Activated T-helper 1 cell treated with anti-CD3 and anti-CD28 coated beads, Interleukin-12 subunit alpha, Interleukin-12 subunit beta, Interleukin-2, Interleukin-4 antibody, amounts not matched to agents 30 ng/mL and 10 ng/mL and 1 ng/mL, durations not matched to agents 14 hours and 24 hours and 36 hours (primary cell): ENCODE measurements around the gene SDCCAG8. TPM values are rescaled to one million over a fixed set of nuclear protein-coding genes. Genes with fewer than 3 reads are reported as not detected.

Experiments used
- DNase-seq: peaks from one replicate; pipeline ENCODE4 v3.0.0; 2021; ENCODE audit warnings: low spot score
- H3K27ac Mint-ChIP-seq: one replicate; pipeline ENCODE4 v1.8.0; 2021; ENCODE audit warnings: mild to moderate bottlenecking, mixed read lengths
- H3K27me3 Mint-ChIP-seq: one replicate; pipeline ENCODE4 v1.8.0; 2022; ENCODE audit warnings: mild to moderate bottlenecking, moderate library complexity, mixed read lengths; ENCODE audit not compliant: insufficient read depth
- H3K36me3 Mint-ChIP-seq: one replicate; pipeline ENCODE4 v1.8.0; 2021; ENCODE audit warnings: low read depth, mixed read lengths
- H3K4me1 Mint-ChIP-seq: one replicate; pipeline ENCODE4 v1.8.0; 2021; ENCODE audit warnings: low read depth, mixed read lengths
- H3K4me3 Mint-ChIP-seq: one replicate; pipeline ENCODE4 v1.8.0; 2021; ENCODE audit warnings: mild to moderate bottlenecking, moderate library complexity, mixed read lengths
- H3K9me3 Mint-ChIP-seq: one replicate; pipeline ENCODE4 v1.8.0; 2021; ENCODE audit warnings: mixed read lengths
- intact Hi-C: fragments of 100-400 bp; cut with micrococcal nuclease; formaldehyde crosslinking; loops from one replicate; pipeline ENCODE4 v1.15.1; 2024
- total RNA-seq: library from RNA; stranded (reverse); gene quantifications from 2 replicates; pipeline ENCODE4 v1.2.3, GENCODE V29; 2022

The SDCCAG8 gene
- total RNA-seq, 1 donor from 2014 or later, result 17.6 TPM

DNA sequence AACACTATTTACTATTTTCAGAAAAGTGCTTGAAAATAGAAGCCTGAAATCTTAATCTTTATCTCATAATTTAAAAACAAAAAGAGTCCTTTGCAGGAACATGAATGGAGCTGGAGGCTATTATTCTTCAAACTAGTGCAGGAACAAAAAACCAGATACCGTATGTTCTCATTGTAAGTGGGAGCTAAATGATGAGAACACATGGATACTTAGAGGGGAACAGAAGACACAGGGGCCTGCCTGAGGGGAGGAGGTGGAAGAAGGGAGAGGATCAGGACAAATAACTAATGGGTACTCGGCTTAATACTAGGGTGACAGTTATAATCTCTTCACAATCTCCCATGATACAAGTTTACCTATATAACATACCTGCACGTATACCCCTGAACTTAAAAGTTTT, 176.3 kb downstream of the SDCCAG8 start:
- Mint-ChIP-seq H3K27me3 (no peaks in the 10 kb centered on the region), H3K27ac (no peak overlapping the region), H3K36me3 (peaks cover 7% of the 10 kb centered on the region), H3K9me3 (no peaks in the 10 kb centered on the region), H3K4me3 (no peak overlapping the region), H3K4me1 (no peaks in the 10 kb centered on the region)
- DNase-seq, result no peak
- intact Hi-C loops, result no loop called here

DNA sequence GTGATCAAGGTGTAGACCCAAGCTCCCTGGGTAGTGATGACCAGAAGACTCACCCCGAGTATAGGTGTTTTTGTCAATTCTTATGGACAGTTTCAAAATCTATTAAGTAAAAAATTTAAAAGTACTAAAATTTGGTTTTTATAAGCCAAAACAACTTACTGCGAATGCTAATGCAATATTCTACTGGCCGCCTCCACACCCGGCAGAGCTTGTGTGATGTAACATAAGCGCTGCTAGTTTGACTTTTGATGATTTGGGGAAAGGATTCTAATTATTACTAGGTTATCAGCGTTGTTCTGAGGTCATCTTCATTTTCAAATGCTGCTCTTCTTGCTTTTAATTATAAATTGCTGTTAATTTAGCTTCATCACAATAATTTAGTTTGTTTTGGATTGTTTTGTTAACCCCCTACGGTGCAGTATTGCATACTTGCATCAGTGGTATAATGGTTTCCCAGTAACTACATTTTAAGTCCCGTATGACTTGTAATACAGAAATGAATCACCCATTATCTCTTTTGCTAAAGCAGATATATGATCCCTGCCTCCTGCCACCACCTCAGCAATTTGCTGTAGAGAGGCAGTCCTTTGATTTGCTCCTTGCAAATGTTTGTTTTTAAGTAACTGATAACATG, 178.0 kb downstream of the SDCCAG8 start:
- H3K9me3 Mint-ChIP-seq, result no peaks in the 10 kb centered on the region
- H3K4me1 Mint-ChIP-seq, result no peaks in the 10 kb centered on the region
- H3K27me3 Mint-ChIP-seq, result no peaks in the 10 kb centered on the region
- no peak overlapping the region for H3K4me3 Mint-ChIP-seq
- no peak for DNase-seq
- H3K27ac Mint-ChIP-seq, result no peak overlapping the region
- peaks cover 4% of the 10 kb centered on the region for H3K36me3 Mint-ChIP-seq
- intact Hi-C loops, result no loop called here

DNA sequence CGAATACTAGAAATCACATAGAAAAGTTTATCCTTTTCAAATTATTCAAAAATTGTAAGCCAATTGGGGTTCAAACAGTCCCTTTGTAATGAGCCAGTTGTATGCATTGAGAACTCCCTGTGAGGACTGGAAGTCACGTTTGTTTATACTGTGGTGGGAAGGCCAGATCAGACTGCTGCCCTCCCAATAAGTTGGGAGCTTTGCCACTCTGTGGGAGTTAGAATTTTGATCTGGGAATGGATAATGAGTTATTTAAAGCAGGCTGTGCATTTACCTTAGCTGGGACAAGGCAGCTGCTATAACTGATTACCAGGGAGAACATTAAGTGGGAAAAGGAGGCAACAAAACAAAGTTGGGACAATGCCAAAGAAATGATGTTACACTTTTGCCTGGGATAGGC, 178.8 kb downstream of the SDCCAG8 start:
- intact Hi-C loops, result no loop called here
- Mint-ChIP-seq H3K4me1 (no peaks in the 10 kb centered on the region), H3K9me3 (no peaks in the 10 kb centered on the region)

DNA sequence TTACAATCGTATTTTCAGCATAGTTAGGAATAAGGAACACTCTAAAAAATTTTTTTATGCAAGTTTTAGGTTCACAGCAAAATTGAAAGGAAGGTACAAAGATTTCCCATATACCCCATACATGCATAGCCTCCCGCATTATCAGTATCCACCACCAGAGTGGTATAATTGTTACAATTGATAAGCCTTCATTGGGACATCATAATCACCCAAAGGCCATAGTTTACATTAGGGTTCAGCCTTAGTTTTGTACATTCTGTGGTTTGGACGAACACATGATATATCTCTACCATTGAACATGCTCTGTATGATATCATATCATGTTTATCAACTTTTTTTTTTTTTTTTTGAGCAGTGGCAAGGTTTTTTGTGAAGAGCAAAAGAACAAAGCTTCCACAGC, 180.0 kb downstream of the SDCCAG8 start:
- H3K36me3 Mint-ChIP-seq, result peaks cover 2% of the 10 kb centered on the region
- no peaks in the 10 kb centered on the region for H3K4me1 Mint-ChIP-seq
- no peaks in the 10 kb centered on the region for H3K9me3 Mint-ChIP-seq
- no peak overlapping the region for H3K4me3 Mint-ChIP-seq
- no peak overlapping the region for H3K27ac Mint-ChIP-seq
- no peak for DNase-seq
- no peaks in the 10 kb centered on the region for H3K27me3 Mint-ChIP-seq
- intact Hi-C loops, result no loop called here

More for the DNA sequence above, 178.8 kb downstream of the SDCCAG8 start:
- peaks cover 3% of the 10 kb centered on the region for H3K36me3 Mint-ChIP-seq
- no peak overlapping the region for H3K4me3 Mint-ChIP-seq
- H3K27ac Mint-ChIP-seq, result no peak overlapping the region
- DNase-seq, result no peak
- no peaks in the 10 kb centered on the region for H3K27me3 Mint-ChIP-seq

DNA sequence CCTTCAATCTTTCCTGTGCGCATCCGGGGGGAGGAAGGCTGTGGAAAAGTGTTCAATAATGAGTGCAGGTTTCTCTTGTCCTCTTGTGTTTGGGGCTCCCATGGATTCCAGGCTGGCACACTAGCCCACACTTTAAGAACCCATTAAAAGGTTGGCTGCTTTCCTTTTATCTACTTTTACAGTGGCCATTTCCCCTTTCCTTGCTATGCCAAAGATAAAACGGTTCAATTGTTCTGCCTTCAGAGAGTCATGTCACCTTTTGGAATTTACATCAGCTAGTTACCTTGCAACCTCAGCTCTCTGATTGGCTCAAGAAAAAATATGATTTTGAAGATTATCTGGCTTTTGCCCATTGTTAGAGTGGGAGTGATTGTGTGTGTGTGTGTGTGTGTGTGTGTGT, 182.3 kb downstream of the SDCCAG8 start:
- no peak for DNase-seq
- Mint-ChIP-seq H3K36me3 (peaks cover 2% of the 10 kb centered on the region), H3K4me3 (no peak overlapping the region), H3K9me3 (no peaks in the 10 kb centered on the region), H3K27ac (no peak overlapping the region), H3K4me1 (peaks cover 15% of the 10 kb centered on the region), H3K27me3 (no peaks in the 10 kb centered on the region)
- intact Hi-C loops, result no loop called here

DNA sequence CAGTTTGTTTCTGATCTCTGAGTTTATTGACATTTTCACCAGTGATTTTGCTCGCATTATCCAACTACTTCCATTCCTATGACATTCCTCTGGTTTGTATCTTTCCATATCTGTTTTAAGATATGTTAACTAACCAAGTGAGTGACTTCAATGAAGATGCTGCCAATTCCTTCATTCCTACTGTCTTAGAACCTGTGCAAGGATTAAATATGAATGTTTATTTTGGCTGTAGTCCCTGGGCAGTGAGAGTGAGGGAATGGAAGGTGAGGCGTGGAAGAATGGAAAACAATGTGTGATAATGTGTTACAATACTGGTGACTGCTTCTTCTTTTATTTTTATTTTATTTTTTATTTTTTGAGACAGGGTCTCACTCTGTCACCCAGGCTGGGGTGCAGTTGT, 183.0 kb downstream of the SDCCAG8 start:
- DNase-seq, result no peak
- H3K27me3 Mint-ChIP-seq, result no peaks in the 10 kb centered on the region
- peaks cover 19% of the 10 kb centered on the region for H3K4me1 Mint-ChIP-seq
- no peak overlapping the region for H3K27ac Mint-ChIP-seq
- peaks cover 2% of the 10 kb centered on the region for H3K36me3 Mint-ChIP-seq
- H3K9me3 Mint-ChIP-seq, result no peaks in the 10 kb centered on the region
- H3K4me3 Mint-ChIP-seq, result no peak overlapping the region
- intact Hi-C loops, result no loop called here

DNA sequence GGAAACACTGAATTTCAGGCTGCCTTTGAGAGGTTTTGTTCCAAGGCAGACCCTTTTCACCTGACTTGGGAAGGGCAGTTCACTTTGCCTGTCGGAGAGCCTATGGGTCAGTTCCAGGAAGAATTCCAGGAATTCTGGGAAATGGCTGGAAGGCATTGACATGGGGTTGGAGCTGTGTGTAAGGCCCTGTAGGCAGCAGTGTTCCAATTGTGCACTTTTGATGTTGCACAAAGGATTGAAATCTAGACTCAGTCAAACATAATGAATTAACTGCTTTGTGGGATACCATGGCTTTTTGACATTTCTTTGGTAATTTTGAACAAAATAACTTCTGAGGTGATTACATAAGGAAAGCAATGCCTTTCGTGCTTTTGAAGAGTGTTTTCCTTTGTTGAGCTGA, 184.6 kb downstream of the SDCCAG8 start:
- Mint-ChIP-seq H3K27ac (no peak overlapping the region), H3K36me3 (peaks cover 2% of the 10 kb centered on the region), H3K27me3 (no peaks in the 10 kb centered on the region), H3K4me1 (peaks cover 19% of the 10 kb centered on the region), H3K4me3 (no peak overlapping the region), H3K9me3 (no peaks in the 10 kb centered on the region)
- DNase-seq, result no peak
- intact Hi-C loops, result no loop called here

DNA sequence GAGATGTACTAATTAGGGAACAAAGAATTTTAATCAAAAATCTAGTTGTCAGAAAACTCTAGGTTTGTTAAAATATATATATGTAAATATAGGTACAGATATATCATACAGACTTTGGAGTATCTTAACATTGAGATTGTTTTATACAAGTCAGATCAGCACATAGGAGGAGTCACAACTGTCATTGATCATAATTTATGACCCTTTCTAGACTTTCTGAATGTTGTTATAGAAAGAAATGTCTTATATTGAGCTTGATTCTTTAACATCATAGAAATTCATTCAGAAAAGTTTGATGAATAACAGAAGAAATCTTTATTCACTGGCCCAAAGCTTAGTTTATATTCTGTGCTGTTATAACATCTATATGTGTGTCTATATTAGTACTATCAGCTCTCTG, 185.8 kb downstream of the SDCCAG8 start:
- intact Hi-C loops, result no loop called here
- Mint-ChIP-seq H3K27ac (no peak overlapping the region), H3K9me3 (no peaks in the 10 kb centered on the region), H3K27me3 (no peaks in the 10 kb centered on the region), H3K4me3 (no peak overlapping the region), H3K4me1 (peaks cover 19% of the 10 kb centered on the region), H3K36me3 (peaks cover 2% of the 10 kb centered on the region)
- DNase-seq, result no peak

DNA sequence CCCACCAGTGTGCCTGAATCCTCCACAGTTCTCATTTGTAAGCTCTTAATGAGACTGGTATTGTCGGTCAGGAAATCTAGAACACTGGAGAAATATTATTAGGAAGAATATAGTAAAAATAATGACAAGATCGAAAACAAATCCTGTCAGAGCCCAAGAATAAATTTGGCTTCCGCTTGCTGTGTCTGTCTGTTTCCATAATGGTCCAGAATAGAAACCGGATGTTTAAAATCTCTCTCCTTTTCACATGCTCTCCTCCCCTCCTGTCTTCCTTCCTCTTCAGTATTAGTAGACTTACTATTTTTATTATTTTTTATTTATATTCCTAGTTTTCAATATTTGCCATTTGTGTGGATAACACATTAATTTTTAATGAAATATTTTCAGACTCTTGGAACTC, 187.7 kb downstream of the SDCCAG8 start:
- intact Hi-C loops, result no loop called here
- H3K27ac Mint-ChIP-seq, result no peak overlapping the region
- H3K36me3 Mint-ChIP-seq, result peaks cover 2% of the 10 kb centered on the region
- H3K9me3 Mint-ChIP-seq, result no peaks in the 10 kb centered on the region
- H3K27me3 Mint-ChIP-seq, result no peaks in the 10 kb centered on the region
- peaks cover 32% of the 10 kb centered on the region for H3K4me1 Mint-ChIP-seq
- DNase-seq, result no peak
- H3K4me3 Mint-ChIP-seq, result no peak overlapping the region

DNA sequence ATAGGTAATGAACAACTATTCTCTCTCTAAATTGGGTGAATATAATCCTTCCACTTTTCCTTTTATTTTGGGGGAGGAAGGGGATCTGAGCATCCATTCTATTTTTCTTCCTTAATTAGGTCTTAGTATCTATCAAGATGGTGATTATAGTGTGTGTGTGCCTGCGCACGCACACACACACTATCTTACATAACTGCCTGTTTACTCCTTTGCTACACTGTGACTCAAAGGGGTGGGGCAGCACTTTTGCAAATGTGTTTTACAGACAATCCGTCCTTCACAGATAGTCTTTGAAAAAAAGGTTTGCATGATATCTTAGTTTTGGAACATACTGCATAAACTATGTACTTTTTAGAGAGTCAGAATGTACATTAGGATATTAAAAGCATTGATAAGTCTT, 191.5 kb downstream of the SDCCAG8 start:
- DNase-seq, result no peak
- Mint-ChIP-seq H3K9me3 (no peaks in the 10 kb centered on the region), H3K27me3 (no peaks in the 10 kb centered on the region), H3K36me3 (no peaks in the 10 kb centered on the region), H3K4me1 (peaks cover 21% of the 10 kb centered on the region), H3K4me3 (no peak overlapping the region), H3K27ac (no peak overlapping the region)
- intact Hi-C loops, result no loop called here

DNA sequence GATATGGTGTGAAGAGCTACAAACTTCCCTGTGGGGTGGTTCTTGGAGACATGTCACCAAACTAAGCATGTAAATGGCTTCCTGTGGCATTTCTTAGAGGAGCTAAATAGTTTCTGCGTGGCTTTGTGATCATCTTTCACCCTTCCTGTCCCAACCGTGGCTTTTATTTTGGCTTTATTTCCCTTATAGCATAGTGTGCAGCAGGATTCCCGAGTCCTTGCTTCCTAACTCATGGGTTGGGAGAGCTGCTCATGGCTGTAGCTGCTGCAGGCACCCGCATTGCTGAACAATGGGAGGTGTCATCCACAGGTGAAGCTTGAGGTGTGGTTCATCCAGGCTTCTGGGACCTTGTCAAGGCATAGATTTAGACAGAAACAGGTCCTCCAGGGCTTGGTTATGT, 192.0 kb downstream of the SDCCAG8 start:
- Mint-ChIP-seq H3K27ac (peak overlapping the region; percentile 34), H3K9me3 (no peaks in the 10 kb centered on the region), H3K36me3 (no peaks in the 10 kb centered on the region), H3K4me3 (no peak overlapping the region), H3K27me3 (no peaks in the 10 kb centered on the region), H3K4me1 (peaks cover 19% of the 10 kb centered on the region)
- intact Hi-C loops, result no loop called here
- no peak for DNase-seq

DNA sequence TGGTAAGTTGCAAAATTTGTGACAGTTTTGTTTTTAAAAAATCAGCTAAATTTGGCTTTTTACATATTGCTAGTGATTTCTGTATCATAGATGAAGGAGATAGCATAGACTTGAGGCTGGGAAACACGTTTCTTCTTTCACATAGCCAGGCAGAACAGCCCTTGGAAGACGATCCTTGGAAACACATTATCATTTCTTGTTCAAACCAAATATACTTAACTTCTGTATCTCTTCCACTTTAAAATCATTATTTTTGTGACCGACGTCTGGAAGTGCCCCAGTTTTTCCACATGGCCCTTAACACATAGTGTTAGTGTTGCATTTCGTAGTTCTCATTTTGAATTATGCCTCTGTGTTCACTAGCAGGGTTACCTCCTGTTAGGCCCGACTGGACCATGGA, 193.5 kb downstream of the SDCCAG8 start:
- intact Hi-C loops, result no loop called here
- no peaks in the 10 kb centered on the region for H3K9me3 Mint-ChIP-seq
- no peaks in the 10 kb centered on the region for H3K36me3 Mint-ChIP-seq

DNA sequence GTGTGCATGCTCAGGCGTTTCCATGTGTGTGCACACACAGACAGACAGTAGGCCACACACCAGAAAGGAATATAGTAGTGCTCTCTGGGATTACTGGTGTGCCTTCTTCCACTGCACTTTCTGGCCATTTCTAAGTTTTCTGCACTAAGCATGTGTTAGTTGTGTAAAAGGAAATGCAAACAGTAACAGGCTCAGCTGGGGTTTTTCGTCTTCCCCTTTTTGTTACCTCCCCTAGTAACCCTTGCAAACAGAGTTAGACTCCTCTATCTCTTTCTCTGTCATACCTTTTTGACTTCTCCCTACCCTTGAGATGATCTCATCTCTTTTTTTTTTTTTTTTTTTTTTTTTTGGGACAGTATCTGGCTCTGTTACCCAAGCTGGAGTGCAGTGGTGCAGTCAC, 196.3 kb downstream of the SDCCAG8 start:
- H3K36me3 Mint-ChIP-seq, result no peaks in the 10 kb centered on the region
- no peaks in the 10 kb centered on the region for H3K27me3 Mint-ChIP-seq
- peaks cover 13% of the 10 kb centered on the region for H3K4me1 Mint-ChIP-seq
- H3K27ac Mint-ChIP-seq, result no peak overlapping the region
- intact Hi-C loops, result no loop called here
- H3K4me3 Mint-ChIP-seq, result no peak overlapping the region
- H3K9me3 Mint-ChIP-seq, result no peaks in the 10 kb centered on the region
- DNase-seq, result no peak

More for the DNA sequence above, 193.5 kb downstream of the SDCCAG8 start:
- H3K4me1 Mint-ChIP-seq, result peaks cover 13% of the 10 kb centered on the region
- H3K27ac Mint-ChIP-seq, result no peak overlapping the region
- H3K4me3 Mint-ChIP-seq, result no peak overlapping the region
- H3K27me3 Mint-ChIP-seq, result no peaks in the 10 kb centered on the region
- DNase-seq, result no peak

DNA sequence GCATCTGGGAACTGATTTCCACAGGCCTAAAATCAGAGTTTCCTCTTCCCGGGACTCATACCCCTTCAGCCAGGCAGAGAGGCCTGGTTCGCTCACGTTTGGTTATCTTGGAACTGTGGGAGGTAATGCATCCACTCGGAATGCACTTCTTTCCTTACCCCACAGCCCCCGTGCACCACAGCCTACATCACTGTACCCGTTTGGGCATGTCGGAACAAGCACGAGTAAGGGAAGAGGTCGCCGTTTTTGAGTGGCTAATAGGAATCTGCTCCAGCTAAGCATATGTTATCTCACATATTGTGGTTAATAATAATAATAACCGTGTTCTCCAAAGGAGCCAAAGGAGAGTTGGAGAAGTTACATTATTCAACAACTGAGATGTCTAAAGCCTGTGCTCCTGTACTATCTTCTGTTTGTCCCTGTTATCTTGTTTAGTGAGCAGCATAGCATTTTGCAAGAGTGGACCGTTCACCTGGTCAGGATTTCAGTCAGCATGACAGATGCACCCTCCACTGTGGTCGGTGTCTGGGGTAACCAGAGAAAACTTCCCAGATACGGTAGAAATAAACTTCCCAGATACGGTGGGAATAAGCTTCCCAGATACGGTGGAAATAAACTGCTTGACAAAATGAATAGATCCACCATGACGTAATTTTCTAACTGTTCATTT, 198.6 kb downstream of the SDCCAG8 start:
- Mint-ChIP-seq H3K36me3 (no peaks in the 10 kb centered on the region), H3K27ac (no peak overlapping the region), H3K9me3 (no peaks in the 10 kb centered on the region), H3K27me3 (no peaks in the 10 kb centered on the region), H3K4me1 (peaks cover 5% of the 10 kb centered on the region), H3K4me3 (no peak overlapping the region)
- no peak for DNase-seq
- intact Hi-C loops, result no loop called here
